ENCODE measurements around the gene SNX33.
"Not testable (repeated sequence)": the region's sequence is repeated elsewhere in the genome, so short reads cannot be mapped to it uniquely, and the experiment has no call there.

SNX33 gene

GRCh38 chr15:75699961-75700874 is 52.5 kb downstream of the SNX33 start:
- not testable (repeated sequence) for DNase-seq (ENCODE audit: low read depth in 2 of 2)

- not testable (repeated sequence) for DNase-seq (ENCODE audit: low read depth in 2 of 2)
These were observed 53.6 kb downstream of the SNX33 start for GRCh38 chr15:75701071-75702003.

- no peak for DNase-seq (ENCODE audit: low read depth in 2 of 2)
These were observed 54.7 kb downstream of the SNX33 start for GRCh38 chr15:75702436-75702835.

- not testable (repeated sequence) for DNase-seq (ENCODE audit: low read depth in 2 of 2)
These were observed 55.9 kb downstream of the SNX33 start for GRCh38 chr15:75703440-75704262.

GRCh38 chr15:75704263-75704615 is 56.5 kb downstream of the SNX33 start:
- DNase-seq (ENCODE audit: low read depth in 2 of 2), result no peak

GRCh38 chr15:75704618-75705017 is 56.9 kb downstream of the SNX33 start:
- no peak for DNase-seq (ENCODE audit: low read depth in 2 of 2)

GRCh38 chr15:75705375-75705774 is 57.7 kb downstream of the SNX33 start:
- not testable (repeated sequence) for DNase-seq (ENCODE audit: low read depth in 2 of 2)

GRCh38 chr15:75705854-75706681 is 58.4 kb downstream of the SNX33 start:
- no peak for DNase-seq (ENCODE audit: low read depth in 2 of 2)

- no peak for DNase-seq (ENCODE audit: low read depth in 2 of 2)
These were observed 58.9 kb downstream of the SNX33 start for GRCh38 chr15:75706682-75706954.

- not testable (repeated sequence) for DNase-seq (ENCODE audit: low read depth in 2 of 2)
These were observed 61.7 kb downstream of the SNX33 start for GRCh38 chr15:75709458-75709857.

- not testable (repeated sequence) for DNase-seq (ENCODE audit: low read depth in 2 of 2)
These were observed 63.2 kb downstream of the SNX33 start for GRCh38 chr15:75710874-75711273.

GRCh38 chr15:75711495-75711894 is 63.8 kb downstream of the SNX33 start:
- not testable (repeated sequence) for DNase-seq (ENCODE audit: low read depth in 2 of 2)

All from stimulated activated CD8-positive, alpha-beta memory T cell treated with anti-CD3 and anti-CD28 coated beads, Interleukin-7, amount 100 ng/mL, for 4 hours (primary cell).